IMR-90 (cell line): ENCODE data around the gene ABCC4. TPM values are rescaled to one million over a fixed set of nuclear protein-coding genes. Genes with fewer than 3 reads are reported as not detected.

ENCODE experiments used
- ATAC-seq: fragments of 200-7000 bp; cut with Tn5 transposase; 2 replicates; pipeline ENCODE4 v1.9.1; 2020; ENCODE audit warnings: low read depth, mild to moderate bottlenecking, moderate library complexity
- BruUV-seq: library from RNA; stranded (reverse); fragments of 400-500 nt; replicated peaks from 2 replicates; lab custom pipeline; 2021; lab: Mats Ljungman, UMichigan
- CTCF ChIA-PET: fragments of 300-600 bp; formaldehyde crosslinking; extraction: SDS; loops from one replicate; lab custom pipeline; 2021; ENCODE audit warnings: antibody characterized with exemption; lab: Yijun Ruan, JAX
- POLR2A ChIA-PET: fragments of 300-600 bp; sonication (Branson Sonifier 250); formaldehyde crosslinking; loops from one replicate; lab custom pipeline; 2022; ENCODE audit warnings: antibody characterized with exemption; ENCODE audit not compliant: unreplicated experiment; lab: Charles Lee
- DNase-seq: peaks from one replicate; pipeline ENCODE4 v3.0.0; 2013
- H2AFZ ChIP-seq: replicated peaks from 2 replicates; pipeline ENCODE3; 2013; ENCODE audit warnings: low read length, mild to moderate bottlenecking; ENCODE audit not compliant: poor library complexity
- H2AK5ac ChIP-seq: 2 replicates; pipeline ENCODE4 v1.6.1; 2013; ENCODE audit warnings: low read depth, low read length, inconsistent platforms
- H2AK9ac ChIP-seq: replicated peaks from 2 replicates; pipeline ENCODE3; 2013; ENCODE audit warnings: mild to moderate bottlenecking, low read depth, low read length, moderate library complexity; ENCODE audit not compliant: poor library complexity
- H2BK120ac ChIP-seq: 2 replicates; pipeline ENCODE4 v1.6.1; 2013; ENCODE audit warnings: low read depth, low read length, inconsistent platforms
- H2BK15ac ChIP-seq: 3 replicates; pipeline ENCODE4 v1.6.1; 2013; ENCODE audit warnings: low read depth, low read length, inconsistent platforms
- H2BK20ac ChIP-seq: 2 replicates; pipeline ENCODE4 v1.6.1; 2013; ENCODE audit warnings: low read depth, mild to moderate bottlenecking, inconsistent platforms, low read length, moderate library complexity
- H2BK5ac ChIP-seq: 2 replicates; pipeline ENCODE4 v1.6.1; 2013; ENCODE audit warnings: mild to moderate bottlenecking, low read depth, low read length, inconsistent platforms; ENCODE audit not compliant: poor library complexity, severe bottlenecking
- H3K14ac ChIP-seq: replicated peaks from 2 replicates; pipeline ENCODE4 v1.6.1; 2013; ENCODE audit warnings: low read depth, low read length, inconsistent platforms
- H3K18ac ChIP-seq: 2 replicates; pipeline ENCODE4 v1.6.1; 2013; ENCODE audit warnings: low read depth, low read length, control low read depth
- H3K23ac ChIP-seq: 2 replicates; pipeline ENCODE4 v1.6.1; 2013; ENCODE audit warnings: low read depth, low read length, inconsistent platforms
- H3K27ac ChIP-seq: 2 replicates; pipeline ENCODE4 v1.5.1; 2013; ENCODE audit warnings: mild to moderate bottlenecking, control low read depth, low read length; ENCODE audit not compliant: insufficient read depth
- H3K27me3 ChIP-seq: 2 replicates; pipeline ENCODE4 v1.6.1; 2013; ENCODE audit warnings: low read length; ENCODE audit not compliant: control insufficient read depth, insufficient read depth
- H3K36me3 ChIP-seq: 2 replicates; pipeline ENCODE4 v1.6.1; 2013; ENCODE audit warnings: low read length, mixed read lengths; ENCODE audit not compliant: control insufficient read depth, insufficient read depth
- H3K4ac ChIP-seq: 2 replicates; pipeline ENCODE4 v1.6.1; 2013; ENCODE audit warnings: low read depth, low read length, inconsistent platforms
- H3K4me1 ChIP-seq: 2 replicates; pipeline ENCODE4 v1.6.1; 2013; ENCODE audit warnings: low read length, mixed read lengths; ENCODE audit not compliant: control insufficient read depth, insufficient read depth
- H3K4me2 ChIP-seq: 2 replicates; pipeline ENCODE4 v1.6.1; 2013; ENCODE audit warnings: low read depth, mild to moderate bottlenecking, control low read depth, low read length, moderate library complexity
- H3K4me3 ChIP-seq: 2 replicates; pipeline ENCODE4 v1.5.1; 2013; ENCODE audit warnings: low read depth, mild to moderate bottlenecking, control low read depth, low read length, moderate library complexity; ENCODE audit not compliant: insufficient read depth
- H3K56ac ChIP-seq: 2 replicates; pipeline ENCODE4 v1.6.1; 2013; ENCODE audit warnings: low read length, inconsistent platforms; ENCODE audit not compliant: insufficient read depth; ENCODE audit errors: extremely low read depth
- H3K79me1 ChIP-seq, 2 experiments: 2 replicates each; pipeline ENCODE4 v1.6.1; 2013; ENCODE audit warnings: low read length in 2 of 2, inconsistent platforms in 1 of 2, low read depth in 1 of 2
- H3K9ac ChIP-seq: 2 replicates; pipeline ENCODE4 v1.6.1; 2013; ENCODE audit warnings: low read depth, low read length, control low read depth
- H3K9me1 ChIP-seq: 2 replicates; pipeline ENCODE4 v1.6.1; 2013; ENCODE audit warnings: low read length, inconsistent platforms; ENCODE audit not compliant: insufficient read depth
- H3K9me3 ChIP-seq: 2 replicates; pipeline ENCODE4 v1.6.1; 2013; ENCODE audit warnings: low read length; ENCODE audit not compliant: control insufficient read depth, insufficient read depth
- H4K20me1 ChIP-seq: 2 replicates; pipeline ENCODE4 v1.6.1; 2013; ENCODE audit warnings: low read length, inconsistent platforms; ENCODE audit not compliant: insufficient read depth
- H4K5ac ChIP-seq: 2 replicates; pipeline ENCODE4 v1.6.1; 2013; ENCODE audit warnings: mild to moderate bottlenecking, low read depth, low read length, control low read depth
- H4K8ac ChIP-seq, 2 experiments: 2 replicates each; pipeline ENCODE4 v1.6.1; 2013; ENCODE audit warnings: low read depth in 2 of 2, low read length in 2 of 2, control low read depth in 1 of 2, inconsistent platforms in 1 of 2
- H4K91ac ChIP-seq: 2 replicates; pipeline ENCODE4 v1.6.1; 2013; ENCODE audit warnings: low read depth, low read length, inconsistent platforms; ENCODE audit not compliant: insufficient read depth
- BHLHE40 ChIP-seq: fragments of 150-350 bp; IDR thresholded peaks from 2 replicates; pipeline ENCODE4 v1.6.1; 2016; ENCODE audit warnings: mild to moderate bottlenecking, low read depth, low read length
- CEBPB ChIP-seq: IDR thresholded peaks from 2 replicates; pipeline ENCODE4 v1.6.1; 2012; ENCODE audit warnings: low read depth, low read length, improper control_type of control experiment
- CHD1 ChIP-seq: IDR thresholded peaks from 2 replicates; pipeline ENCODE4 v1.6.1; 2012; ENCODE audit warnings: low read depth, low read length, improper control_type of control experiment
- CTCF ChIP-seq: conservative IDR thresholded peaks from 2 replicates; pipeline ENCODE4 v1.5.1; 2012; ENCODE audit warnings: mild to moderate bottlenecking, low read depth, low read length, improper control_type of control experiment
- ELK1 ChIP-seq: fragments of 150-350 bp; IDR thresholded peaks from 2 replicates; pipeline ENCODE4 v1.6.1; 2016; ENCODE audit warnings: low read depth, mild to moderate bottlenecking, low read length, moderate library complexity, borderline replicate concordance
- FOS ChIP-seq: fragments of 150-350 bp; IDR thresholded peaks from 2 replicates; pipeline ENCODE4 v1.6.1; 2016; ENCODE audit warnings: low read depth, low read length
- MAFK ChIP-seq: IDR thresholded peaks from 2 replicates; pipeline ENCODE4 v1.6.1; 2012; ENCODE audit warnings: low read depth, low read length, improper control_type of control experiment
- MAZ ChIP-seq: IDR thresholded peaks from 2 replicates; pipeline ENCODE4 v1.6.1; 2012; ENCODE audit warnings: low read depth, mild to moderate bottlenecking, low read length, improper control_type of control experiment, moderate library complexity, borderline replicate concordance
- MXI1 ChIP-seq: IDR thresholded peaks from 2 replicates; pipeline ENCODE4 v1.6.1; 2012; ENCODE audit warnings: low read depth, mild to moderate bottlenecking, low read length, moderate library complexity, borderline replicate concordance
- NFE2L2 ChIP-seq: fragments of 150-350 bp; IDR thresholded peaks from 2 replicates; pipeline ENCODE4 v1.6.1; 2016; ENCODE audit warnings: low read depth, mild to moderate bottlenecking, low read length
- POLR2A ChIP-seq: IDR thresholded peaks from 2 replicates; pipeline ENCODE4 v1.6.1; 2012; ENCODE audit warnings: mild to moderate bottlenecking, low read depth, low read length
- RAD21 ChIP-seq: IDR thresholded peaks from 2 replicates; pipeline ENCODE4 v1.6.1; 2012; ENCODE audit warnings: low read length, improper control_type of control experiment
- RCOR1 ChIP-seq: IDR thresholded peaks from 2 replicates; pipeline ENCODE4 v1.6.1; 2012; ENCODE audit warnings: mild to moderate bottlenecking, low read length, improper control_type of control experiment; ENCODE audit not compliant: insufficient replicate concordance
- RFX5 ChIP-seq: IDR thresholded peaks from 2 replicates; pipeline ENCODE4 v1.8.0; 2012; ENCODE audit warnings: low read depth, mild to moderate bottlenecking, low read length, moderate library complexity
- SMC3 ChIP-seq: fragments of 150-350 bp; IDR thresholded peaks from 2 replicates; pipeline ENCODE4 v1.6.1; 2016; ENCODE audit warnings: low read depth, mild to moderate bottlenecking, antibody characterized with exemption, low read length, moderate library complexity
- USF2 ChIP-seq: fragments of 150-350 bp; IDR thresholded peaks from 2 replicates; pipeline ENCODE4 v1.6.1; 2017; ENCODE audit warnings: mild to moderate bottlenecking, antibody characterized with exemption, low read length, low read depth
- dilution Hi-C: fragments of 300-500 bp; cut with HindIII; formaldehyde crosslinking; loops from one replicate; pipeline ENCODE4 v1.14.3; 2018; ENCODE audit warnings: low sequenced_read_pairs; ENCODE audit not compliant: unreplicated experiment
- in situ Hi-C: fragments of 300-500 bp; cut with MboI; formaldehyde crosslinking; loops from 3 replicates; pipeline ENCODE4 v1.14.3; 2019; ENCODE audit warnings: low sequenced_read_pairs, inconsistent platforms, mixed read lengths
- intact Hi-C: fragments of 100-400 bp; cut with micrococcal nuclease; formaldehyde crosslinking; loops from 2 replicates; pipeline ENCODE4 v1.10.0; 2022
- polyA plus RNA-seq, 3 experiments: library from polyadenylated mRNA; depleted of rRNA; stranded (reverse); fragments of >200 nt; gene quantifications; 2 replicates each; pipeline ENCODE4 v1.2.3, GENCODE V29; 2012; ENCODE audit warnings: low replicate concordance in 1 of 3
- total RNA-seq: library from RNA; depleted of rRNA; stranded (reverse); fragments of >200 nt; gene quantifications from 2 replicates; pipeline ENCODE4 v1.2.3, GENCODE V29; 2012

ABCC4 gene
- total and polyA plus RNA-seq, 2 of the 4 experiments (the other 2 are of a cell fraction): 16.6 to 41.4 TPM

GRCh38 chr13:95184317-95184716, 116.9 kb downstream of the ABCC4 start:
- dilution Hi-C loops (no loop called here), intact Hi-C loops (no loop called here), in situ Hi-C loops (no loop called here)
- Histone ChIP-seq H3K9me1 (peaks cover 5% of the 10 kb centered on the region), H3K23ac (no peak overlapping the region), H3K27ac (no peak overlapping the region), H4K20me1 (peaks cover 9% of the 10 kb centered on the region; the same call in 1 of the 2 replicates), H2AFZ (no peak overlapping the region), H3K4me1 (peaks cover 4% of the 10 kb centered on the region), H2AK9ac (no peak overlapping the region), H3K18ac (no peak overlapping the region), H2BK5ac (no peak overlapping the region), H3K9ac (no peak overlapping the region), H3K9me3 (no peaks in the 10 kb centered on the region), H2BK15ac (no peak overlapping the region), H2AK5ac (no peak overlapping the region), H2BK20ac (no peak overlapping the region), H3K36me3 (peaks cover 21% of the 10 kb centered on the region), H2BK120ac (no peak overlapping the region), H3K79me1 (peaks cover 14 to 52% of the 10 kb centered on the region in 2 experiments), H3K4me2 (no peak overlapping the region), H4K91ac (no peak overlapping the region), H3K4me3 (no peak overlapping the region), H4K5ac (no peak overlapping the region), H3K4ac (no peak overlapping the region), H3K27me3 (no peaks in the 10 kb centered on the region), H3K56ac (no peak overlapping the region), H4K8ac (no peak overlapping the region), H3K14ac (no peak overlapping the region)
- POLR2A ChIA-PET: no interaction called here
- DNase-seq (no peak), ATAC-seq (no peak)
- no TSS peak for BruUV-seq
- CTCF ChIA-PET: no interaction called here
- no peak for TF ChIP-seq POLR2A
- TF ChIP-seq MAZ: no peak
- no peak for TF ChIP-seq CHD1
- no peak for TF ChIP-seq NFE2L2
- TF ChIP-seq RCOR1: no peak
- TF ChIP-seq CEBPB: no peak
- no peak for TF ChIP-seq MXI1
- TF ChIP-seq MAFK: no peak
- no peak for TF ChIP-seq RAD21
- TF ChIP-seq USF2: no peak
- TF ChIP-seq ELK1: no peak
- no peak for TF ChIP-seq BHLHE40
- TF ChIP-seq SMC3: no peak
- no peak for TF ChIP-seq FOS
- no peak for TF ChIP-seq RFX5
- TF ChIP-seq CTCF: no peak
